Caco-2 (cell line): ENCODE data around the gene ATP6V1F. TPM values are rescaled to one million over a fixed set of nuclear protein-coding genes. Genes with fewer than 3 reads are reported as not detected.
A peak's percentile ranks its signal among the peaks of the same experiment; 100 is the strongest.
"Not testable (repeated sequence)": the region's sequence is repeated elsewhere in the genome, so short reads cannot be mapped to it uniquely, and the experiment has no call there.

ENCODE experiments used
- BruUV-seq: library from RNA; stranded (reverse); fragments of 400-500 nt; replicated peaks from 2 replicates; lab custom pipeline; 2021; lab: Mats Ljungman, UMichigan
- CTCF ChIA-PET: fragments of 300-600 bp; sonication (Branson Sonifier 250); formaldehyde crosslinking; loops from one replicate; lab custom pipeline; 2022; ENCODE audit warnings: antibody characterized with exemption; lab: Charles Lee
- POLR2A ChIA-PET: fragments of 300-600 bp; sonication (Branson Sonifier 250); formaldehyde crosslinking; loops from one replicate; lab custom pipeline; 2022; ENCODE audit warnings: antibody characterized with exemption; lab: Charles Lee
- DNase-seq, 2 experiments: peaks; one replicate each; pipeline versions ENCODE4 v3.0.0 to v3.0.0-alpha.2; 2020 to 2022
- H3K27me3 ChIP-seq: replicated peaks from 2 replicates; pipeline ENCODE4 v1.6.0; 2011; ENCODE audit warnings: low read length; ENCODE audit not compliant: control insufficient read depth, insufficient read depth
- H3K36me3 ChIP-seq: 2 replicates; pipeline ENCODE4 v1.5.1; 2011; ENCODE audit warnings: low read length; ENCODE audit not compliant: control insufficient read depth, insufficient read depth
- H3K4me1 ChIP-seq: fragments of 250-450 bp; sonication (Bioruptor Pico); 2 replicates; pipeline ENCODE4 v1.5.1; 2020; ENCODE audit warnings: mild to moderate bottlenecking
- H3K4me3 ChIP-seq: 2 replicates; pipeline ENCODE4 v1.5.1; 2011; ENCODE audit warnings: low read depth, mild to moderate bottlenecking, control low read depth, low read length
- H3K9me3 ChIP-seq: fragments of 250-450 bp; sonication (Bioruptor Pico); 2 replicates; pipeline ENCODE4 v1.5.1; 2020; ENCODE audit warnings: mild to moderate bottlenecking, moderate library complexity
- H3K27ac Mint-ChIP-seq: one replicate; pipeline ENCODE4 v1.8.0; 2022; ENCODE audit warnings: mixed read lengths; ENCODE audit not compliant: unreplicated experiment
- H3K27me3 Mint-ChIP-seq: one replicate; pipeline ENCODE4 v1.8.0; 2022; ENCODE audit warnings: mixed read lengths; ENCODE audit not compliant: insufficient read depth, unreplicated experiment
- H3K36me3 Mint-ChIP-seq: one replicate; pipeline ENCODE4 v1.8.0; 2022; ENCODE audit warnings: mild to moderate bottlenecking, mixed read lengths; ENCODE audit not compliant: insufficient read depth, unreplicated experiment
- H3K4me1 Mint-ChIP-seq: one replicate; pipeline ENCODE4 v1.8.0; 2022; ENCODE audit warnings: low read depth, mixed read lengths; ENCODE audit not compliant: unreplicated experiment
- H3K4me3 Mint-ChIP-seq: one replicate; pipeline ENCODE4 v1.8.0; 2022; ENCODE audit warnings: mild to moderate bottlenecking, moderate library complexity, mixed read lengths; ENCODE audit not compliant: unreplicated experiment
- H3K9me3 Mint-ChIP-seq: one replicate; pipeline ENCODE4 v1.8.0; 2022; ENCODE audit warnings: mixed read lengths; ENCODE audit not compliant: unreplicated experiment
- CTCF ChIP-seq, 2 experiments: fragments of 200-600 bp in 1 of 2; IDR thresholded peaks; 1 replicate in 1 of 2; 2 replicates in 1 of 2; pipeline versions ENCODE4 v1.5.1 to v1.8.0; 2011 to 2022; ENCODE audit warnings: antibody characterized with exemption in 1 of 2, control low read depth in 1 of 2, inconsistent platforms in 1 of 2, low read depth in 1 of 2, low read length in 1 of 2, mild to moderate bottlenecking in 1 of 2, moderate library complexity in 1 of 2; ENCODE audit not compliant: insufficient read depth in 1 of 2, severe bottlenecking in 1 of 2, unreplicated experiment in 1 of 2
- intact Hi-C: fragments of 100-400 bp; cut with micrococcal nuclease; formaldehyde crosslinking; loops from one replicate; pipeline ENCODE4 v1.10.0; 2022; ENCODE audit not compliant: unreplicated experiment
- total RNA-seq: library from RNA; stranded (reverse); gene quantifications from 2 replicates; pipeline ENCODE4 v1.2.3, GENCODE V29; 2022

Gene ATP6V1F
- total RNA-seq, 1 experiment from 2014 or later, result 162 TPM

- no TSS peak for BruUV-seq
- Mint-ChIP-seq H3K27ac (no peak overlapping the region), H3K4me3 (no peak overlapping the region), H3K9me3 (no peaks in the 10 kb centered on the region), H3K4me1 (peaks cover 6% of the 10 kb centered on the region), H3K27me3 (no peaks in the 10 kb centered on the region), H3K36me3 (no peaks in the 10 kb centered on the region)
- POLR2A ChIA-PET, result no interaction called here
- CTCF ChIA-PET, result interaction anchor here (0.5 to 0.8 kb wide), 2 partner anchors 180 to 497 kb away, joined by 3 to 5 read pairs; no protein-coding TSS in a partner anchor
- peak in 1 of 2 experiments; percentile 45 for DNase-seq
- Histone ChIP-seq H3K27me3 (no peaks in the 10 kb centered on the region), H3K4me1 (no peaks in the 10 kb centered on the region), H3K4me3 (no peak overlapping the region), H3K36me3 (no peaks in the 10 kb centered on the region), H3K9me3 (no peaks in the 10 kb centered on the region)
- intact Hi-C loops, result no loop called here
- TF ChIP-seq CTCF (IDR thresholded peaks at IDR 0.05; ENCODE audit: insufficient read depth in 1 of 2, low read depth in 1 of 2, low read length in 1 of 2, severe bottlenecking in 1 of 2, unreplicated experiment in 1 of 2), result no peak
Observed at GRCh38 chr7:128911423-128912031, 48.9 kb downstream of the ATP6V1F start.

DNA sequence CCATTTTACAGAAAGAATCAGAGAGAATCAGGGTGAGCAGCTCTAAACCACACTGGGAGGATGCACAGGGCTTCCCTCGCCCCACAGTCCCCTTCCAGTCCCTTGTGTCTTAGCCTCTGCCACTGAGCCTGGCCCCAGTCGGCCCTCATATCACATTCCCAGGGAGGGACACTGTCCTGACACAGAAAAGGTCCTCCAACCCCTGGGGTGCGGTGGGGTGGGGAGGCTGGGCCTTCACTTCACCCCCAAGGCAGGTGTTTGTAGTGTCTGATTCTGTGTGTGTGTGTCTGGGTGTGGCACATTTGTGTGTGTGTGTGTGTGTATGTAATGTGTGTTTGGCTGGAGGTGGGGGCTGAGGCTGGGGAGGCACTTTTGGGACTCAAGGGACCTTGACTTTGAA is 49.6 kb downstream of the ATP6V1F start:
- H3K4me1 Mint-ChIP-seq, result peaks cover 6% of the 10 kb centered on the region
- Histone ChIP-seq H3K4me3 (no peak overlapping the region), H3K9me3 (no peaks in the 10 kb centered on the region), H3K36me3 (no peaks in the 10 kb centered on the region), H3K4me1 (no peaks in the 10 kb centered on the region), H3K27me3 (no peaks in the 10 kb centered on the region)
- POLR2A ChIA-PET, result no interaction called here
- no peaks in the 10 kb centered on the region for H3K36me3 Mint-ChIP-seq
- BruUV-seq, result no TSS peak
- CTCF ChIA-PET, result interaction anchor here (0.8 kb wide), 1 partner anchor 179 kb away, joined by 5 read pairs; no protein-coding TSS in a partner anchor
- H3K9me3 Mint-ChIP-seq, result no peaks in the 10 kb centered on the region
- DNase-seq, result peak in 1 of 2 experiments; percentile 16
- no peak overlapping the region for H3K27ac Mint-ChIP-seq
- H3K4me3 Mint-ChIP-seq, result no peak overlapping the region
- intact Hi-C loops, result no loop called here
- H3K27me3 Mint-ChIP-seq, result no peaks in the 10 kb centered on the region
- TF ChIP-seq CTCF (IDR thresholded peaks at IDR 0.05; ENCODE audit: insufficient read depth in 1 of 2, low read depth in 1 of 2, low read length in 1 of 2, severe bottlenecking in 1 of 2, unreplicated experiment in 1 of 2), result no peak

- H3K27me3 Mint-ChIP-seq, H3K9me3 Mint-ChIP-seq, BruUV-seq, H3K36me3 Mint-ChIP-seq, H3K27ac Mint-ChIP-seq, CTCF ChIA-PET, H3K4me1 ChIP-seq, H3K4me3 ChIP-seq, intact Hi-C loops, H3K4me3 Mint-ChIP-seq, POLR2A ChIA-PET, H3K36me3 ChIP-seq, H3K4me1 Mint-ChIP-seq, H3K9me3 ChIP-seq, H3K27me3 ChIP-seq: not testable (repeated sequence)
- DNase-seq, result peak in 1 of 2 experiments; percentile 16
Observed at GRCh38 chr7:128912709-128913495, 50.2 kb downstream of the ATP6V1F start.
